AG09319 (cell line): ENCODE measurements around the gene SPANXN1.
"Not testable (repeated sequence)": the region's sequence is repeated elsewhere in the genome, so short reads cannot be mapped to it uniquely, and the experiment has no call there.

Source experiments
- DNase-seq: peaks from one replicate; pipeline ENCODE4 v3.0.0-alpha.2; 2010; ENCODE audit warnings: low read depth; ENCODE audit errors: extremely low read depth
- TF ChIP-seq, protein P1 (sequence below): IDR thresholded peaks from 2 replicates; pipeline ENCODE4 v1.5.1; 2011; ENCODE audit warnings: low read depth, mild to moderate bottlenecking, inconsistent platforms, low read length, moderate library complexity

Gene SPANXN1, protein sequence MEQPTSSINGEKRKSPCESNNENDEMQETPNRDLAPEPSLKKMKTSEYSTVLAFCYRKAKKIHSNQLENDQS

DNA sequence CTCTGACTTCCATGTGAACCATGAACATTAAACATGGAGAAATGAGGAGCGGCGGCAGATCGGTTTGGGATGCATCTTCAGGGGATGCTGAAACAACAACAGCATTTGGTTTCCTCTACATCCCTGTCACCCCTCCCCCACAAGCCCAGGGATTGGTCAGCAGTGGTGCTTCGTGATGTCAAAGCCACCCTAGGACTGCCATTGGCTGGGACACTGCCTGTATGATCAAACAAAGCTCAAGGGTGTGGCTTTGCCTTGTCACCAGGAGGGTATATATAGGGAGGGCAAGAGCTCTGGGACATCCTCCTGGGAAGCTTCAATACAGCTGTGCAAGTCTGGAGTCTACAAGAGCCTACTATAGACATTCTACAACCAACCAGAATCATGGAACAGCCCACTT lies at the start of gene SPANXN1:
TSS of gene SPANXN1 (plus strand) at position 301 of the 400 bp plus-strand sequence. CDS start at position 385, 84 bp downstream.
- not testable (repeated sequence) for DNase-seq

DNA sequence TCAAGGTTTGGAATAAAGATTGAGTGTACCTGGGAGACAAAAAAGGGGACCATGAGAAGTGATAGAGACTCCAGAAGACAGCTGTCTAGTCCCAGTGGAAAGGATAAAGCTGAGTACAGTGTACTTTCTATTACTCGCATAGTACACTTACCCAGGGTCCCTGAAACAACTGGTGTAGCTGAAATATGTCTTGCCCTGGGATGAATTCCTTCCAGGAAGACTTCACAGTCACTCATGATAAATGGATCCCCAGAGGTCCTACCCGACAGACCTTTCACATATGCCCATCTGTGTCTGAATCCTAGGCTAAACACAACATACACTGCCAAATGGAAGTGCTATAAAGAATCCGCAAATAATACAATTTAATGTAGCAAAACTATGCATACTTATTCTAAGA lies 48.2 kb upstream of the SPANXN1 start:
- TF ChIP-seq, protein P1, sequence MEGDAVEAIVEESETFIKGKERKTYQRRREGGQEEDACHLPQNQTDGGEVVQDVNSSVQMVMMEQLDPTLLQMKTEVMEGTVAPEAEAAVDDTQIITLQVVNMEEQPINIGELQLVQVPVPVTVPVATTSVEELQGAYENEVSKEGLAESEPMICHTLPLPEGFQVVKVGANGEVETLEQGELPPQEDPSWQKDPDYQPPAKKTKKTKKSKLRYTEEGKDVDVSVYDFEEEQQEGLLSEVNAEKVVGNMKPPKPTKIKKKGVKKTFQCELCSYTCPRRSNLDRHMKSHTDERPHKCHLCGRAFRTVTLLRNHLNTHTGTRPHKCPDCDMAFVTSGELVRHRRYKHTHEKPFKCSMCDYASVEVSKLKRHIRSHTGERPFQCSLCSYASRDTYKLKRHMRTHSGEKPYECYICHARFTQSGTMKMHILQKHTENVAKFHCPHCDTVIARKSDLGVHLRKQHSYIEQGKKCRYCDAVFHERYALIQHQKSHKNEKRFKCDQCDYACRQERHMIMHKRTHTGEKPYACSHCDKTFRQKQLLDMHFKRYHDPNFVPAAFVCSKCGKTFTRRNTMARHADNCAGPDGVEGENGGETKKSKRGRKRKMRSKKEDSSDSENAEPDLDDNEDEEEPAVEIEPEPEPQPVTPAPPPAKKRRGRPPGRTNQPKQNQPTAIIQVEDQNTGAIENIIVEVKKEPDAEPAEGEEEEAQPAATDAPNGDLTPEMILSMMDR: no peak
- no peak for DNase-seq

DNA sequence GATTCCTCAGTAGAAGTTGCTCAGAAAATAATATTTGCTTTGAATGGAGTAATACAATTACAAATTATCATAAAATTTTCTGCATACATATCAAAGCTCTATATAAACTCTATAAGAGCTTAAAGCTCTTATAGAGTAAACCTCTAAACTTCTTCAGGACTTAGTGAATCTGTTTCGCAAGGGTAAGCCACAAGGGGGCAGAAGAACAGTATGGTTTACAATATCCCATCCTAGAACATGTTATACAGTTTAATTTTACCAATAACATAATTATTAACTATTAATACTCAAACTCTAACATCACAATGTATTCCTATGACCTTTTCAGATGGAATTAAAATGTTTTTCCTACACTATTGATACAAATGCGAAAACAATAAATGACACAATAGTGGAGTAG lies 33.8 kb upstream of the SPANXN1 start:
- TF ChIP-seq, protein P1: no peak; the same call in none of the 2 replicates
- no peak for DNase-seq

DNA sequence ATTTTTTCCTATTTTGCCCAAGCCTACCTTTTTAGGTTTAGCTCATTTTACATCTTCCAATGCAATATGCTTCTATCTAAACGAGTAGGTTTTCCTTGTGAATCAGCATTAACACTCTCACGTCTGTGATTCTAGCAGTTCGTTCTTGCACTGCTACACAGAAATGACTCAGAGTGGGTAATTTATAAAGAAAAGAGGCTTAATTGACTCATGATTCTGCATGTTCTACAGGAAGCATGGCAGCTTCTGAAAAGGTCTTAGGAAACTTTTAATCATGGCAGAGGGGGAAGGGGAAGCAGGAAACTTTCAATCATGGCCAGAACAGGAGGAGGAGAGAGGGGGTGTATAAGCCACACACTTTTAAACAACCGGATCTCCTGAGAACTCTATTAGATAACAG lies 44.9 kb downstream of the SPANXN1 start:
- DNase-seq: no peak
- TF ChIP-seq, protein P1: no peak
